Jurkat, Clone E6-1 (cell line): Measurements from ENCODE around the gene CEP128.

Experiments
- DNase-seq: peaks from one replicate; pipeline ENCODE4 v3.0.0-alpha.2; 2011; ENCODE audit warnings: low read depth, low spot score
- H3K4me3 ChIP-seq: 2 replicates; pipeline ENCODE4 v1.5.1; 2011; ENCODE audit warnings: mild to moderate bottlenecking, low read length, control low read depth, moderate library complexity

The CEP128 gene

GRCh38 chr14:80477388-80478160 is 464.0 kb downstream of the CEP128 start:
- no peak overlapping the region for H3K4me3 ChIP-seq
- DNase-seq = no peak

GRCh38 chr14:80475074-80475473 is 466.5 kb downstream of the CEP128 start:
- DNase-seq = no peak
- no peak overlapping the region for H3K4me3 ChIP-seq

GRCh38 chr14:80468331-80469122 is 473.0 kb downstream of the CEP128 start:
- DNase-seq = no peak
- H3K4me3 ChIP-seq = no peak overlapping the region

GRCh38 chr14:80465546-80466220 is 475.9 kb downstream of the CEP128 start:
- no peak for DNase-seq
- H3K4me3 ChIP-seq = no peak overlapping the region

GRCh38 chr14:80464531-80465149 is 476.9 kb downstream of the CEP128 start:
- no peak overlapping the region for H3K4me3 ChIP-seq
- no peak for DNase-seq

- DNase-seq = no peak
- no peak overlapping the region for H3K4me3 ChIP-seq
Measured at GRCh38 chr14:80456209-80456608, 485.3 kb downstream of the CEP128 start.

GRCh38 chr14:80455031-80455430 is 486.5 kb downstream of the CEP128 start:
- H3K4me3 ChIP-seq = no peak overlapping the region
- no peak for DNase-seq

GRCh38 chr14:80448267-80448666 is 493.3 kb downstream of the CEP128 start:
- no peak overlapping the region for H3K4me3 ChIP-seq
- no peak for DNase-seq

GRCh38 chr14:80447392-80447791 is 494.1 kb downstream of the CEP128 start:
- no peak overlapping the region for H3K4me3 ChIP-seq
- no peak for DNase-seq
